GM20000 (cell line): ENCODE results near the gene DCXR.

Source experiments
- DNase-seq: peaks from one replicate; pipeline ENCODE4 v3.0.0; 2012; ENCODE audit warnings: low spot score
- TF ChIP-seq, protein P1 (sequence below): IDR thresholded peaks from 2 replicates; pipeline ENCODE4 v1.5.1; 2012; ENCODE audit warnings: mild to moderate bottlenecking, control low read depth; ENCODE audit errors: extremely low read depth, missing control alignments

DCXR gene

DNA sequence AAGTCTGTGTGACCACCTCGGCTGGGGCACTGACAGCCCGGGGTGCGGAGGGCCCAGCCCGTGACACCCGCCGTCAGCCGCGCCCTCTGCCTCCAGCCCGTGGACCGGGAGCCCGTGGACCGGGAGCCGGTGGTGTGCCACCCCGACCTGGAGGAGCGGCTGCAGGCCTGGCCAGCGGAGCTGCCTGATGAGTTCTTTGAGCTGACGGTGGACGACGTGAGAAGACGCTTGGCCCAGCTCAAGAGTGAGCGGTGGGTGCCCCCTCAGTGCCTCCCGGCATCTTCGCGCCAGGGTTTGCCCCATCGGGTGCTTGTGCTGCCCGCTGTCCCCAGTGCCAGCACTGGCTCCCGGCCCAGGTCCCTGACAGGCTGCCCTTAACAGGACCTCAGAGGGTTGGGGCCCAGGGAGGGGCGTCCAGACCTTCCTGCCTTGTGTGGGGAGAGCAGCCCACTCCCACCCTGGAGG is 28.5 kb downstream of the DCXR start:
- TF ChIP-seq, protein P1, sequence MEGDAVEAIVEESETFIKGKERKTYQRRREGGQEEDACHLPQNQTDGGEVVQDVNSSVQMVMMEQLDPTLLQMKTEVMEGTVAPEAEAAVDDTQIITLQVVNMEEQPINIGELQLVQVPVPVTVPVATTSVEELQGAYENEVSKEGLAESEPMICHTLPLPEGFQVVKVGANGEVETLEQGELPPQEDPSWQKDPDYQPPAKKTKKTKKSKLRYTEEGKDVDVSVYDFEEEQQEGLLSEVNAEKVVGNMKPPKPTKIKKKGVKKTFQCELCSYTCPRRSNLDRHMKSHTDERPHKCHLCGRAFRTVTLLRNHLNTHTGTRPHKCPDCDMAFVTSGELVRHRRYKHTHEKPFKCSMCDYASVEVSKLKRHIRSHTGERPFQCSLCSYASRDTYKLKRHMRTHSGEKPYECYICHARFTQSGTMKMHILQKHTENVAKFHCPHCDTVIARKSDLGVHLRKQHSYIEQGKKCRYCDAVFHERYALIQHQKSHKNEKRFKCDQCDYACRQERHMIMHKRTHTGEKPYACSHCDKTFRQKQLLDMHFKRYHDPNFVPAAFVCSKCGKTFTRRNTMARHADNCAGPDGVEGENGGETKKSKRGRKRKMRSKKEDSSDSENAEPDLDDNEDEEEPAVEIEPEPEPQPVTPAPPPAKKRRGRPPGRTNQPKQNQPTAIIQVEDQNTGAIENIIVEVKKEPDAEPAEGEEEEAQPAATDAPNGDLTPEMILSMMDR: no peak
- DNase-seq: no peak

DNA sequence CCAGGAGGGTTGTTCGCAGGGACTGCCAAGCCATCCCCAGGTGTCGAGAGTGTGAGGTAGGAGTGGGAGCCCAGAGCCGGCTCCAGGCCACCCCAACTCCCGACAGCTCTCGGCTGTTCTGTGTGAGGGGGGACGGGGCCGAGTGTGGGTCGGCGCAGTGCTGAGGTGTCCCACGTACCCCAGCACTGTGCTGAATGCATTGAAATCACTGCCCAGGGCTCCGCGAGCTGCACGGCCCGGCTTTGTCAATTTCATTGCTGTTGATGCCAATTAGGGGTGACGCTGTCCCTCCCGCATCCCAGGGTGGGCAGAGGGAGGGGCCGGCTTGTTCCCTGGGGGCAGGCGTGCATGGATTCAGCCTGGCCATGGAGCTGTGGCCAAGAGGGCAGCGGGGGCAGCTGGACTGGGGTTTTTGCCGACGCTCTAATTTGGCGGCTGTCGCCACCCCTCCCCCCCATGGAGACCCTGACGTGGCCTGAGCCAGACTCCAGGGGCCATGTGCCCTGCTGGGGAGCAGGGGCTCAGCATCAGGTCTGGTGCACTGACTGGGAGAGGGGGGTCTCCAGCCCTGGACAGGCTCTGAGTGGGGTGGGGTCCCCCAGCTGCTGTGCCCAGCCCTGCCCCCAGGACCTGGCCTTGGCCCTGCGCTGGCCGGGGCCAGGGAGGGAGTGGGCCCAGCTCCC is 29.1 kb downstream of the DCXR start:
- no peak for DNase-seq
- TF ChIP-seq, protein P1: no peak

DNA sequence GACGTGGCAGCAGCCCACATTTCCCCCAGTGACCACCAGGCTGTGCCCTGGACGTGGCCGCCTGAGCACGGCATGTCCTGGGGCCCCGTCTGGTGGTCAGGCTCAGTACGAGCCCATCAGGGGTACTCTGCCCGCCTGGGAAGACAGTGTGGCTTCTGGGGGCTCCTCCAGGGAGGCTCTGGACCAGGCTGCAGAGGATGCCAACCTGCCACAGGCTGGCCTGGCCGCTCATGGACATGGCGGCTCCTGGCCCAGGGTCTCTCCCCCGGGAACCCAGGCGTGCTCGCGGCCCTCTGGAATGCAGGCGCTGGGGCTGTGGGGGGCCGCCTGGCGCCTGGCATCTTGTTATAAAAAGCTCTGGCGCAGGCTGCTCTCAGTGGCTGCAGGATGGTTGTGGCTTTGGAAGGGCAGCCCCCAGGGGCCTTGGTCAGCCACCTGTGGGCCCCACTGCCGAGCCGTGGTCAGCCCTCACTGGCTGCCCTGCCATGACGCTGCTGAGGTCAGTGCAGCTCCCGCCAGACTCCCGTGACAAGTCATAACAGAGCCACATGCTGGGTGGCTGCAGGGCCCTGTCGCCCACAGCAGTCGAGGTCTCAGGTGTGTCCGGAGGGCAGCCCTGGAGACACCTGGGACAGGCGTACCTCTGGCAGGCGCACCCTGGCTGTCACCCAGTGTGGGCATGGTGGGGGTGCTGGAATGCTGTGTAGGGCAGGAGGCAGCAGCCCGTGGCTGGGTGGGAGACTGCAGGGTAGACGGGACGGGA is 29.8 kb downstream of the DCXR start:
- DNase-seq: no peak
- TF ChIP-seq, protein P1: no peak

DNA sequence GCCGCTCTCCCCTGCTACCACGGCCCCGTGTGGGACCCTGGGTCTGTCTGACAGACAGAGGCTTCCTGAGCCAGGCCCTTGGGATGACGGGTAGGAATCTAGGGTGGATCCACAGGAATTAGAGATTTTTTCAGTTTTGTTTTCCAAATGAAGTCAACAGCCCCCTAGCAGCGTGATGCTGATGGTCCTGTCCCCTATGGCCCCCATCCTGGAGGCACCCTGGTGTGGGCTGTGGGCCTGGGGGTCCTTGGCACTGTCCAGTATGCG is 30.3 kb downstream of the DCXR start:
- DNase-seq: no peak
- TF ChIP-seq, protein P1: no peak

DNA sequence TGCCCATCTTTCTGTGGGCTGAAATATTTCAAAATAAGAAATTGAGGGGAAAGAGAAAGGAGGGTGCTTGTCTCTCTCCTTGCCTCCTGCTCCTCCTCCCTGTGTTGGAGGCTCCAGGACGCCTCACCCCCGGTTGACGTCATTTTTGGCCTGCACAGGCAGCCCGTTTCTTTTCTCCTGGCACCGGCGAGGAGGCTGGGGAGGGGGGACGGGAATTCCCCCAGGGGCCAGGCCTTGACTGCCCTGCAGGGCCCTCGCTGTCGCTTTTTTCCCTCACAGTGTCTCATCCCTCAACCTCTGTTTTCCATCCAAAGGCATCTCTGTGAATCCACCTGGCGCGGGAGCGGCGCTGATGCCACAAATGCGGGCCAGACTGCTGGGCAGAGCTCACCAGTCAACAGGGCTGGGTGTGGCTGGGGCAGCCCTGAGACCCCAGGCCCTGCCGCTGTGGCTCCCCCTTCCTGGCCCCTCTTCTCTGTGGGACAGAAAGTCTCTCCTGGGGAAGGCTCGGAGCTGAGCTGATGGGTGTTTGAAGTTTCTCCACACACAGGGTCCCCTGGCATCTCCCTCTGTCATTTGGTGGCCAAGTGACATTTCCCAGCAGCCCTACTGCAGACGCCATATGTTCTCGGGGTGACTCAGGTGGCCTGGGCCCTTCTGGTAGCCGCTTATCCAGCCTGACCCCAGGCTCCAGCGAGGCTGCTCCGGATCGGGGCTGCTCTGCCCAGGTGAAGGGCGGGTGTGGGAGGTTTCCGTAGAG is 30.8 kb downstream of the DCXR start:
- TF ChIP-seq, protein P1: no peak
- no peak for DNase-seq

DNA sequence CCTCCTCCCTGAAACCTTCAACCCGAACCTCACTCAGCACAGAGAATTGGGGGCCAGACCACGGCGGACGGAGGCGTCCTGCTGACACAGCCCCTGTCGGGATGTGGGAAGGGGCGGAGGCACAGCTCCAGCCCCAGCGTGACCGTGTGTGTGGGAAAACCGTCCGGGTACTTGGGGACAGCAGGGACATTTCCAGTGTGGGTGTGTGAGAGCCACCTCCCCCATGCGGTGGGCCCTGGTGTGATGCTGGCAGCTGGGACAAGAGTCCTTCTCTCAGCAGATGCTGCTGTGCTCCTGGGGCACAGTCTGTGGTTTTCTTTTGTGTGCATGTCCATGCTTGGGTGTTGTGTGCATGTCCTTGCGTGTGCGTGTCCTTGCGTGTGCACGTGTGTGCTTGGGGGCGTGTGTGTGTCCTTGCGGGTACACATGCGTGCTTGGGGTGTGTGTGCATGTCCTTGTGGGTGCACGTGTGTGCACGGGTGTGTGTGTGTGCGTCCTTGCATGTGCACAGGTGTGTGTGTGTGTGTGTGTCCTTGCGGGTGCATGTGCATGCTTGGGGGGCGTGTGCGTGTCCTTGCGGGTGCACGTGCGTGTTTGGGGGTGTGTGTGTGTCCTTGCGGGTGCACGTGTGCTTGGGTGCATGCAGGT is 31.7 kb downstream of the DCXR start:
- TF ChIP-seq, protein P1: no peak
- no peak for DNase-seq
